ENCODE data around the gene MOGAT1. TPM values are rescaled to one million over a fixed set of nuclear protein-coding genes. Genes with fewer than 3 reads are reported as not detected.

Gene MOGAT1
- not detected in 2 replicates for total RNA-seq

DNA sequence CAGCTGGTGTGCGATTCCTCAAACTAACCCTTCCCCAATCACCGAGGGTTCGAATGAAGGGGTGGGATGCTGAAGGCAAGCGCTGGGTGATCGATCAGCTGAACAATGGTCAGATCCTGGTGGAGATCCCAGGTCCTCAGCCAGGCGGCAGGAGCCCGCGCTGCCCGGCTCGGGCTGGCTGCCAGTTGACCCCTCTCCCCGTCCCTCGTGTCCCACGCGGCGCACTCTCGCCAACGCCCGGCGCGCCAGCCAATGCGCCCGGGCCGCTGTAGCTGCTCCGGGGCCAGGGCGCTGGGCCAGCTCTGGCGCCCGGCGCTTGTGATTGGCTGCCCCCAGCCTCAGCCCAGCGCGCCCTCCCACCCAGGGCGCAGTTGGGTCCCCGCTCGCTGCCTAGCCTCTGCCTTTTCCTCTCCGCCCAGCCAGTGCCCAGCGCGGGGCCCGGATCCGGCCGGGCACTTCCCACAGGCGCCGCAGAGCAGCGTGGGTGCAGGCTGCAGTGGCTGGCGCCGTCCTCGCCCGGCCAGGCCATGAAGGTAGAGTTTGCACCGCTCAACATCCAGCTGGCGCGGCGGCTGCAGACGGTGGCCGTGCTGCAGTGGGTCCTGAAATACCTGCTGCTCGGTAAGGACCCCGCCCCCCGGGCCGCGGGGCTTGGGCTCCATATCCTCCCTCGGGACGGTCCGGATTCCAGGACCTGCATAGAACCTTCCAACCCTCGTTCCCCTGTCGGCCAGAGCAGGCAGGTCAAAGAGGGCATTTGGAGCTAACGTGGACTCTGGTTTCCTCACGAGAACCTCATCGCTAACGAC lies at the start of gene MOGAT1:
TSS of gene MOGAT1 (plus strand) at position 400 of the 809 bp plus-strand sequence. CDS start at position 528, 128 bp downstream.

GRCh38 chr2:222655787-222656525 lies 15.5 kb upstream of the MOGAT1 start, which contains the start of gene FARSB:
TSS of gene FARSB (minus strand) at chr2:222656092. CDS start at chr2:222656073, 19 bp downstream.

Other genes starting within 250 kb of the MOGAT1 start
- gene SGPP2, start 247.1 kb upstream of the MOGAT1 start, total RNA-seq: not detected in 2 replicates
- 10.1 and 16.0 TPM in 2 replicates for gene FARSB, start 15.6 kb upstream of the MOGAT1 start, total RNA-seq
- 151 and 177 TPM in 2 replicates for gene ACSL3, start 189.4 kb downstream of the MOGAT1 start, total RNA-seq

Data from aortic smooth muscle cell (primary cell).